Measurements from ENCODE around the gene HYAL1.

DNA sequence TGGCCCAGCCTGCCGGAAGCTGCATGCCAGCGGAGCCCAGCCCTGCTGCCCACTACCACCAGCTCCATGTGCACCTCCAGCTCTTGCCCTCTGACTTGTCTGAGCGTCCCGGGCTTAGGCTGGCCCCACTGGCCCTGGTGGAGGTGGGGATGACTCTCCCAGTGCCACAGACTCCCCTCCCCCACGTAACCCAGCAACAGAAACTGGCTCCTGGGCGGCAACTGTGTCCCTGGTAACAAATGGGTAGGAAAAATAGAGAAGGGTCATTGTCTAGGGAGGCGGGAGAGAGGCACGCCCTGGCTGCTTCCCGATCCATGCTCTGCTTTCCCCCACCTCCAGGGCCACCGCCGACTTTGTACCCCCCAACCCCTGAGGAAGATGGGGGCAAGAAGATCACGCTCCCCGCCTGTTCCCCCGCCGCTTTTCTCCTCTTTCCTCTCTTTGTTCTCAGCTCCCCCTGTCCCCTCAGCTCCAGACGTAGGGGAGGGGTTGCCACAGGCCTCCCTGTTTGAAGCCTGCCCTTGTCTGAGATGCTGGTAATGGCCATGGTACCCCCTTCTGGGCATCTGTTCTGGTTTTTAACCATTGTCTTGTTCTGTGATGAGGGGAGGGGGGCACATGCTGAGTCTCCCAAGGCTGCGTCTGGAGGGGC is 45.2 kb downstream of the HYAL1 start:
- TF ChIP-seq, protein P1, sequence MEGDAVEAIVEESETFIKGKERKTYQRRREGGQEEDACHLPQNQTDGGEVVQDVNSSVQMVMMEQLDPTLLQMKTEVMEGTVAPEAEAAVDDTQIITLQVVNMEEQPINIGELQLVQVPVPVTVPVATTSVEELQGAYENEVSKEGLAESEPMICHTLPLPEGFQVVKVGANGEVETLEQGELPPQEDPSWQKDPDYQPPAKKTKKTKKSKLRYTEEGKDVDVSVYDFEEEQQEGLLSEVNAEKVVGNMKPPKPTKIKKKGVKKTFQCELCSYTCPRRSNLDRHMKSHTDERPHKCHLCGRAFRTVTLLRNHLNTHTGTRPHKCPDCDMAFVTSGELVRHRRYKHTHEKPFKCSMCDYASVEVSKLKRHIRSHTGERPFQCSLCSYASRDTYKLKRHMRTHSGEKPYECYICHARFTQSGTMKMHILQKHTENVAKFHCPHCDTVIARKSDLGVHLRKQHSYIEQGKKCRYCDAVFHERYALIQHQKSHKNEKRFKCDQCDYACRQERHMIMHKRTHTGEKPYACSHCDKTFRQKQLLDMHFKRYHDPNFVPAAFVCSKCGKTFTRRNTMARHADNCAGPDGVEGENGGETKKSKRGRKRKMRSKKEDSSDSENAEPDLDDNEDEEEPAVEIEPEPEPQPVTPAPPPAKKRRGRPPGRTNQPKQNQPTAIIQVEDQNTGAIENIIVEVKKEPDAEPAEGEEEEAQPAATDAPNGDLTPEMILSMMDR (tag by site-specific recombination; IDR thresholded peaks at IDR 0.05), result no peak
- TF ChIP-seq ZNF174 (tag by site-specific recombination; IDR thresholded peaks at IDR 0.05) (no peak), ZNF776 (tag by site-specific recombination; IDR thresholded peaks at IDR 0.05; ENCODE audit: borderline replicate concordance) (no peak), ZEB2 (tag by site-specific recombination; IDR thresholded peaks at IDR 0.05) (no peak), ZFP3 (tag by site-specific recombination; IDR thresholded peaks at IDR 0.05; ENCODE audit: low read depth) (no peak), GLIS1 (tag by site-specific recombination; IDR thresholded peaks at IDR 0.05) (no peak)
- TF ChIP-seq, protein P2, sequence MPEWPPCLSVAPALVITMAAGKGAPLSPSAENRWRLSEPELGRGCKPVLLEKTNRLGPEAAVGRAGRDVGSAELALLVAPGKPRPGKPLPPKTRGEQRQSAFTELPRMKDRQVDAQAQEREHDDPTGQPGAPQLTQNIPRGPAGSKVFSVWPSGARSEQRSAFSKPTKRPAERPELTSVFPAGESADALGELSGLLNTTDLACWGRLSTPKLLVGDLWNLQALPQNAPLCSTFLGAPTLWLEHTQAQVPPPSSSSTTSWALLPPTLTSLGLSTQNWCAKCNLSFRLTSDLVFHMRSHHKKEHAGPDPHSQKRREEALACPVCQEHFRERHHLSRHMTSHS (tag by site-specific recombination; IDR thresholded peaks at IDR 0.05), result no peak
- TF ChIP-seq, protein P3, sequence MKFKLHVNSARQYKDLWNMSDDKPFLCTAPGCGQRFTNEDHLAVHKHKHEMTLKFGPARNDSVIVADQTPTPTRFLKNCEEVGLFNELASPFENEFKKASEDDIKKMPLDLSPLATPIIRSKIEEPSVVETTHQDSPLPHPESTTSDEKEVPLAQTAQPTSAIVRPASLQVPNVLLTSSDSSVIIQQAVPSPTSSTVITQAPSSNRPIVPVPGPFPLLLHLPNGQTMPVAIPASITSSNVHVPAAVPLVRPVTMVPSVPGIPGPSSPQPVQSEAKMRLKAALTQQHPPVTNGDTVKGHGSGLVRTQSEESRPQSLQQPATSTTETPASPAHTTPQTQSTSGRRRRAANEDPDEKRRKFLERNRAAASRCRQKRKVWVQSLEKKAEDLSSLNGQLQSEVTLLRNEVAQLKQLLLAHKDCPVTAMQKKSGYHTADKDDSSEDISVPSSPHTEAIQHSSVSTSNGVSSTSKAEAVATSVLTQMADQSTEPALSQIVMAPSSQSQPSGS (tag by site-specific recombination; IDR thresholded peaks at IDR 0.05; ENCODE audit: low read depth), result no peak
- TF ChIP-seq, protein P4, sequence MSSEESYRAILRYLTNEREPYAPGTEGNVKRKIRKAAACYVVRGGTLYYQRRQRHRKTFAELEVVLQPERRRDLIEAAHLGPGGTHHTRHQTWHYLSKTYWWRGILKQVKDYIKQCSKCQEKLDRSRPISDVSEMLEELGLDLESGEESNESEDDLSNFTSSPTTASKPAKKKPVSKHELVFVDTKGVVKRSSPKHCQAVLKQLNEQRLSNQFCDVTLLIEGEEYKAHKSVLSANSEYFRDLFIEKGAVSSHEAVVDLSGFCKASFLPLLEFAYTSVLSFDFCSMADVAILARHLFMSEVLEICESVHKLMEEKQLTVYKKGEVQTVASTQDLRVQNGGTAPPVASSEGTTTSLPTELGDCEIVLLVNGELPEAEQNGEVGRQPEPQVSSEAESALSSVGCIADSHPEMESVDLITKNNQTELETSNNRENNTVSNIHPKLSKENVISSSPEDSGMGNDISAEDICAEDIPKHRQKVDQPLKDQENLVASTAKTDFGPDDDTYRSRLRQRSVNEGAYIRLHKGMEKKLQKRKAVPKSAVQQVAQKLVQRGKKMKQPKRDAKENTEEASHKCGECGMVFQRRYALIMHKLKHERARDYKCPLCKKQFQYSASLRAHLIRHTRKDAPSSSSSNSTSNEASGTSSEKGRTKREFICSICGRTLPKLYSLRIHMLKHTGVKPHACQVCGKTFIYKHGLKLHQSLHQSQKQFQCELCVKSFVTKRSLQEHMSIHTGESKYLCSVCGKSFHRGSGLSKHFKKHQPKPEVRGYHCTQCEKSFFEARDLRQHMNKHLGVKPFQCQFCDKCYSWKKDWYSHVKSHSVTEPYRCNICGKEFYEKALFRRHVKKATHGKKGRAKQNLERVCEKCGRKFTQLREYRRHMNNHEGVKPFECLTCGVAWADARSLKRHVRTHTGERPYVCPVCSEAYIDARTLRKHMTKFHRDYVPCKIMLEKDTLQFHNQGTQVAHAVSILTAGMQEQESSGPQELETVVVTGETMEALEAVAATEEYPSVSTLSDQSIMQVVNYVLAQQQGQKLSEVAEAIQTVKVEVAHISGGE (tag by site-specific recombination; conservative IDR thresholded peaks at IDR 0.05; ENCODE audit: low read depth), result no peak
